Activated CD4-positive, alpha-beta T cell treated with anti-CD3 and anti-CD28 coated beads for 24 hours (primary cell): ENCODE data around the gene NDOR1.

Source experiments
- DNase-seq, 2 donors: peaks; one replicate each; pipeline ENCODE4 v3.0.0-alpha.2; 2020; ENCODE audit warnings: low read depth in 2 of 2

Gene NDOR1

DNA sequence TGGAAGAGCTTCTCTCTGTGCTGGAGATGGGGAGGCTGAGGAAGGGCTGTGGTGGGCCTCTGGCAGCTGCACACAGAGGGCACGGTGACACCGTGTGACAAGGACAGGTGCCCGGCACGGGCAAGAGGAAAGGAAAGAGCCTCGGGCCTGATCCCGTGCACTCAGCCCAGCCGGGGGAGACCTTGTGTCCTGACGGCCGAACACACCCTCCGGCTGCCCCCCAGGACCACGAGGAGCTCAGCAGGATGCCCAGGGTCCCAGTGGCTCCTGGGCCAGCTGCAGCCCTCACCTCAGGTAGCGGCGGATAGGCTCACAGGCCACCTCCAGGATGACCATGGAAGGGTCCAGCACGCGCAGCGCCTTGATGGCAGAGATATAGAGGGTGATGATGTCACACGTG is 22.7 kb upstream of the NDOR1 start:
- DNase-seq: no peak

DNA sequence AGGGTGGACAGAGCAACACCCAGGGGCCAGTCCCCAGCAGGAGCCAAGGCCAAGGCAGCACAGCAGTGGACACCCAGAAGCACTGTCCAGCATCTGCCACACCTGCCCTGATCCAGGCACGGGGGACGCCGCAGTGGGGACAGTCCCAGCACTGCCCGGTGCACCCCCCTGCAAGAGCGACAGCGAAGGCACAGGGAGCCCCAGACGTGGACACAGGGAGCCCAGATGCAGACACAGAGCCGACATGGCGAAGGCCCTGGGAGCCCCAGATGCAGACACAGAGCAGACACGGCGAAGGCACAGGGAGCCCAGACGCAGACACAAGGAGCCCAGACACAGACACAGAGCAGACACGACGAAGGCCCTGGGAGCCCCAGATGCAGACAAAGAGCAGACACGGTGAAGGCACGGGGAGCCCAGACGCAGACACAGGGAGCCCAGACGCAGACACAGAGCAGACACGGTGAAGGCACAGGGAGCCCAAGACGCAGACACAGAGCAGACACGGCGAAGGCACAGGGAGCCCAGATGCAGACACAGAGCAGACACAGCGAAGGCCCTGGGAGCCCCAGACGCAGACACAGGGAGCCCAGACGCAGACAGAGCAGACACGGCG is 21.4 kb upstream of the NDOR1 start:
- DNase-seq: no peak

DNA sequence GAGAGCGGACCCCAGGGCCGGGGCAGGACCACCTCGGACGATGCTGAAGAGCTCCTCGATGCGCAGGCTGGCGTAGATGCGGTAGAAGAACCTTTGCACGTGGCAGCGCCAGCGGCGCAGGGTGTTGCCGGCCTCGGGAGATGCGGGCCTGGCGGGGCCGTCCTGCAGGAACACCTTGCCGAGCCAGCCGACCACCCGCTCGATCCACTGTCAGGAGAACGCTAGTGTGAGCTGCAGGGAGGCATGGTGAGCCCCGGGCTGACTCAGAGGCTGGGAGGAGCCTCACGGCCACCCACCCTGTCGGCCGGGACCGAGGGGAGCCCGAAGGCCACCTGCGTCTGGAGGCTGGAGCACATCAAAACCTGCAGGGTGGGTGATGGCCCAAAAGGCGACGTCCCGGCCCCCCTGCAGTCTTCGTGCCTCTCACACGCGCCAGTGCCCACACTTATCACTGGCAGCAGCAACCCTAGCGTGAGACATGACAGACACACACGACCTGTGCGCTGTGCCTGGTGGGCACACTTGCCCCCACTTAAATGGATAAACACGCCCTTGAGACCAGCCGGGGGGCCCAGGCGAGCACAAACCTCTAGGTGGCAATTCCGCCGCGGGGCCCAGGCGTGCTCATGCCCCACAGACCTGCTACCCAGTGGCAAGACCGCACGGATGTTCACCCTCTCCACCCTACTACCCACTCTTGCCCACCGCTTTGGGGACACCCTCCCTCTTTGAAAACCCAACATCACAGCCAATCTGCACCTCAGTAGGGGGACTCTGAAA is 20.4 kb upstream of the NDOR1 start:
- DNase-seq: no peak

DNA sequence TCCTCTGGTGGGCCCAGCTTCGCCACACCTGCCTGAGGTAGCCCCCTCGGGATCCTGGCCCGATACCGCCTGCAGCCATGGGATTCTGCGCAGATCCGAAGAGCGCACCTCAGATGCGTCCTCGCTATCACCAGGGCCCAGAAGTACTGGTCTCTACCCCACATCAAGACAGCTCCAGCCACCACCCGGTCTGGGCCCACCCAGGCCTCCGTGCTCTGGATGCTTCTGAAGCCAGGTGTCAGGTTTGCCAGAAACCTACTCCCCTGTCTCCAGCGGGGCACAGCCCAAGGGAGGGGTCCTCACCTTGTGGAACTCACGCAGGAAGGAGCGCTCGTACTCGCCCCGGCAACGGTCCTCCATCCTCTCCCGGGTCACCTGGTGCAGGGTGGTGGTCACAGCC is 19.6 kb upstream of the NDOR1 start:
- DNase-seq: no peak

DNA sequence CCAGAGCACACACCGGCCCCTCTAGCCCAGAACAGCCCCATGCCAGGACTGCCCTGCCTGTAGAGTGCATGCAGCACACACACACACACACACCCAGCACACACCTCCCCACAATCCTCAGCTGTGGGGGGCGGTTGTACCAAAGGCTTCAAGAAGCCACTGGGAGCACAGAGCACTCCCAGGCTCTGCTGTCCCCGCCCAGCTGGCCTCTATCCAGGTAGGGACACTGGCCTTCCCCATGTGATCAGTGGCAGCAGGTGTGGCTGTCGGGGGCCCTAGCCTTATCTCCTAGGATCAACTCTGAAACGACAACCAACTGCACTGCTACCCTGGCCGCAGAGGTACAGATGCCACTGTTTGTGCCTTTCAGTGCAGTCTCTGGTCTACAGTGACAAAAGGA is 19.1 kb upstream of the NDOR1 start:
- DNase-seq: no peak

DNA sequence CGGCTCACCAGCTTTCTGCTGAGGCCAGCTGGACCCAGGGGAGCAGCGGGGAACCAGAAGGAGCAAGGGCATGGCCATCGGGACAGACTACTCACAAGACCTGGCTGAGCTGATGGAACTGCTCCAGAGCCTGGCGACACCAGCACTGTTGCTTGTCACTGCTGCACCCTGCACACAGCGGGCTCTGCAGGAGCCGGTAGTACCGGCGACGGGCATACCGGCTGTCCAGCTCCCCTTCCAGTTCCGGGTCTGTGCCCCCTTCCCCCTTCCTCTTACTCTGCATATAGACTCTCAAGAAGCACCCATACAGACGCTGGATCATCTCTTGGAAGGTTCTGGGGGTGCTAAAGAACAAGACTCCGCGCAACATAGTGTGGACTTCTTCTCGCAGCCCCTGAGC is 18.1 kb upstream of the NDOR1 start:
- no peak for DNase-seq

DNA sequence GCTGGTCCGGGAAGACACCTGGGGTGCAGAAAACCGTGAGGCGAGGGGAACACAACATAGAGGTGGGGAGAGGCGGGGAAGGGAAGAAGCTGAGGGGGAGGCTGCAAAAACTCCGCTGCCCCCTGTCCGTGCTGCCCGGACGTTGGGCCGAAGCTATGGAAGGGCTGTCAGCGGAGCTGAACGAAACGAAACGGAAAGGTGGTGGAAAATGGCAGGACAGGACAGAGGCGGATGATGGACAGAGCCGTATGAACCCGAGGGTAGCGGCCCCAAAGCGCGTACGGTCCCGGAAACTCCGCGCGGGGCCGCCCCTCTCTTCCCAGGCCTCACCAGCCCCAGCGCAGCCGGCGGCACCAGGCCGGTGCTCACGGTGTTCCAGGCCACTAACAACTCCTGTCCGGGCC is 17.4 kb upstream of the NDOR1 start:
- no peak for DNase-seq

DNA sequence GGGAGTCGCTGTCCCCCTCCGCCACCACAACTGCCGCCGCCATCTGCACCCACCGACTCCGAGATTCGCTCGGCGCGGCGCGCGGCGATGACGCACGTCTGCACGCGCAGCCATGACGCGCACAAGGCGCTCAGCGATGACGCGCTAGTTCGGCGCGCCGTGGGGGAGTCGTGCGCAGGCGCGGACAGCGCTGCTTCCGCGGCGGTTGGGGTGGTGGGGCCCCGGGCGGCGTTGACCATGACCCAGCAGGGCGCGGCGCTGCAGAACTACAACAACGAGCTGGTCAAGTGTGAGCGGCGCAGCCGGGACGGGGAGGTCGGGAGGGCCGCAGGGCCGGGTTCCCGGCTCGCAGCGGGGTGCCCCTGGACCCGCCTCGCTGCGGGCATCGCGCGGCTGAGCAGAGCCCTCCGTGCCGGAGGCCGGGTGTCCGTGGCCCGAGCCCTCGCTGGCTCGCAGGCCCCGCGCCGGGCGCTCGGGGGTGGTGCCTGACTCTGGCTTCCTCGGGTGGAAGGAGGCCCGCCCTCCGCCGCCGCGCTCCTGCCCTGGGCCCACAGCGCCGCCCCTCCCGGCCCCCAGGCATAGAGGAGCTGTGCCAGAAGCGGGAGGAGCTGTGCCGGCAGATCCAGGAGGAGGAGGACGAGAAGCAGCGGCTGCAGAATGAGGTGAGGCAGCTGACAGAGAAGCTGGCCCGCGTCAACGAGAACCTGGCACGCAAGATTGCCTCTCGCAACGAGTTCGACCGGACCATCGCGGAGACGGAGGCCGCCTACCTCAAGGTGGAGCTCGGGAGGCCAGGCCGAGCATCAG is 16.8 kb upstream of the NDOR1 start, which contains the start of the genes ANAPC2 and SSNA1:
Gene ANAPC2, minus strand, starts transcription at position 71 of the 807 bp plus-strand sequence. Its CDS starts 28 bp downstream, at position 43.
Gene SSNA1, plus strand, starts transcription at position 187 of the 807 bp plus-strand sequence. Its CDS starts 51 bp downstream, at position 238.
- peak; percentile 88 to 90 for DNase-seq

DNA sequence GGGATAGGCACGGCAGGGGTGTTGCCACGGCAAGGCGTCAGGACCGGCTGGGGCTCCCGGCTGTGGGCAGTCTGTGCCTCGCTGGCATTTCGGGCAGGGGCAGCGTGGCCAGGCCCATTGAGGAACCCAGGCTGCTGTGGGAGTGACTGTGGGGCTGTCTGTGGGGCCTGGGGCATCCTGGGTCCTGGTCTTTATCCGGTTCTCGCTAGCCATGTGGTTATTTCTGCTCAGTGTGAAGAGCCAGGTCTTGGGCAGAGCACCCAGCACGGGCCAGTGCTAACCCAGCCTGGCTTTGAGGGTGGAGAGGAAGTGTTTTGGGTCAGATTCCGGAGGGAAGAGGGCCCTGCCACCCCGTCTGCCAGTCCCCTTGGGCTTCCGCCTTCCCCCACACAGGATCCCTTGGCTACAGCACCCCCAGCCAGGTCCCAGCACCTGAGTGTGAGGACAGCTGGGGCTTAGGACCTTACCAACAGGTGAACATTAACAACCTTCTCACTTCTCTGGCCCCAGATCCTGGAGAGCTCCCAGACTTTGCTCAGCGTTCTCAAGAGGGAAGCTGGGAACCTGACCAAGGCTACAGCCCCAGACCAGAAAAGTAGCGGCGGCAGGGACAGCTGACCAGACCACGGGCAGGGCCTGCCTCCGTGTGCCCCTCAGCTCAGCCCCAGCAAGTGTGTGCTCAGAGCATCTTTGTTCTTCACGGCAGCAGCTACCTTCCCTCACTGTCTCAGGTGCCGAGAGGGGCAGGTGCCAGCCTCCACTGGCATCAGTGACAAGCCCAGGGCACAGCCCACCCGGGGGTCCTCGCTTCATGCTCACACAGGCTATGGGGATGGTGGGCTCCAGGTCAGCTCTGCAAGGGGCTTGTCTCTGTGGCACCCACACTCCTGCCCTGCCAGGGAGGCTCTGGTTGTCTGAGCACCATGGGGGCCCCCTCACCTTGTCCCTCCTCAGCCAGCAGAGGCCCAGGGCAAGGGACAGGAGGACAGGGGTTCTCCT is 15.9 kb upstream of the NDOR1 start:
- DNase-seq: no peak

DNA sequence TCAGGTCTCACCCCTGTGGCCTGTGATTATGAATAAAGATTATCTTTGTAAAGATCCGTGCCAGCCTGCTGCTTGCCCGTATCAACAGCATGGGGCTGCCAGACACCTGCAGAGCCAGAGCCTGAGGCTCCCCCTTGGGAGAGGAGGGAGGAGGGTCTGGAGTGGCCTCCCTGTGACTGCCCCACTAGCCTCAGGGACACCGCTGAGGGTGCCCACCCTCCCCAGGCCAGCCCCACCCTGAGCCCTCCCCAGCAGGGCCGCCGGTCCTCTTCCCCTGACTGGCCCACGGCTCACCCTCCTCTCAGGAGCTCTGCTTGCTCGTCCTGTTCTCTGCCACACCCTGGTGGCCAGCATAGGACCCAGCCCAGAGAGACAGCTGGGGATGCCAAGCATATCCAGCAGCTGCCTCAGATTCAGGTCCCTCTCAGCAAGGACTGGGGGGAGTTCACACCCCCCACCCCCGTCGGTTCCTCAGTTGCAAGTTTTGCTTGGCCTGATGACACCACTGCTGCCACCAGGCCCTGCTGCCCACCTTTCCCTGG is 15.1 kb upstream of the NDOR1 start:
- DNase-seq: no peak

DNA sequence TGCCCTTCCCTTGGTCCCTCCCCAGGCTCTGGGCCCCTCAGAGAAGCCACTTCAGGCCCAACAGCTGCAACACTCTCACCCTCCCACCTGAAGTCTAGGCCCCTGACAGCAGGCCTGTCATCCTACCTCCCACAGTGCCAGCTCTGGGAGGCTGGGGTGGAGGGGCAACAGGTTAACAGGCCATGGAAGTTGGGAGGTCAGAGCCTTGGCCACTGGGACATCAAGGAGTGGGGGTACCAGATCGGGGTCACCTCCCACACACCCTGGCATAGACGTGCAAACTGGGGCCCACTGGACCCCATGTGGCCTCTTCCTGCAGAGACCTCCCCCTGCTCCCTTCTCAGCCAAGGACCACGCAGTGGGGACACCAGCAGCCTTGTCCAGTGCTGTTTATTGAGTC is 14.3 kb upstream of the NDOR1 start:
- no peak for DNase-seq

DNA sequence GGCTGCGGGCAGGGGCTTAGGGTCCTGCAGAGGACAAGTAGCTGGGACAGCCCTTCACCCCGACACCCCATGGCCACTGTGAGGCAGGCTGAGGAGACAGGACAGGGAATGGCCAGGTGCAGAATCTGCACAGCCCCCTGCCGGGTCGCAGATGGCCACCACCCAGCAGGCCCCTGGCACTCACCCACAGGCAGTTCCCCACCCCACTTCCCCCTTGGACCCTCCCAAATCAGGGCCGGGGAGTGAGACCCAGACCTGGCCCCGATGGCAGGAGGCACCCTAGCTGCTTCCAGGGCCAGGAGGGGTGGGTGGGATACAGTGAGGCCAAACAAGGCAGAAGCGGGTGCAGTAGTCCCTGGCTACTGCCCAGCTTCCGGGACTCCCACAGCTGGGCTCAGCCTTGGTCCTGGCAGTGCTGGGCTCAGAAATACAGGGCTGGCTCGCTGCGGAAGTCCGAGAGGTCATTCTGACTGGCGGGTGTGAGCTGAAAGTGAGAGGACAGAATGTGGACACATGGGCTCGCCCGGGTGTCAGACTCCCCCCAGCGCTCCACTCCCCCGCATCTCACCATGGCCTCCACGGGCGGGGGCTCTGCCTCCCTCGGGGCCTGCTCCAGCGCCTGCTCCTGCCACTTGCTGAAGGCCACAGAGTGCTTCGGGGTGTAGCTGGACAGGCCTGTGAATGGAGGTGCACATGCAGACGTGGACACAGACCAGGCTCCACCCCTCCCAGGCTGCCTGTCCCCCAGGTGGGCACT is 13.6 kb upstream of the NDOR1 start:
- DNase-seq: no peak

DNA sequence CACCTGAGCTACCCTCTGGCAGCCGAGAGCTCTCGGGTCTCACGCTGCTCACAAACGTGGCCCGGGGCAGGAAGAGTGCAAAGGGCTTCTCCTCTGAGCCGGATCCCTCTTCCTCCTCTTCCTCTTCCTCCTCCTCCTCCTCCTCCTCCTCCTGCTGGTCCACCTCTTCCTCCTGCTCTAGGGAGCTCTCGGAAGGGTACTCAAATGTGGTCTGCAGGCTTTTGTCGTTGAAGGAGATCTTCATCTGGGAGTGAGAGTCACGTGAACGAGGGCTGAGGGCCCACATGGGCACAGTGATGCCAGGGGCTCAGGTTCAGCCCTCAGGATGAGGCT is 13.1 kb upstream of the NDOR1 start:
- no peak for DNase-seq

DNA sequence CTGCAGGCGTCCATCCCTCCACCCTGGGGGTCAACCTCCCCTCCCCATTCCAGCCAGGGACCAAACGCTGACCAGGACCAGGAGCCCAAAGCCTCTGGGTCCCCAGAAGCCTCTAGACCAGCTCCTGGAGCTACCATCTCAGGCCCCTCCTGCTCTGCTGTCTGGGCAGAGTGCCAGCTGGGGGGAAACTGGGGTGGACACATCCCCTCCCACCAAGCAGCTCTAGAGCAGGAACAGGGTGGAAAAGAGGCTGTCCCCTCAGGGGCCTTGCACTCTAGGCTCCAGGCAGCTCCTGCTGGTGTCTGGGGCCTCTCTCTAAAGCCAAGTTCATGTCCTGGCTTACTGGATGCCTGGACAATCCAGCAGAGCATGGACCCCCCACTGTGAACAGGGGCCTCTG is 12.6 kb upstream of the NDOR1 start:
- DNase-seq: no peak

DNA sequence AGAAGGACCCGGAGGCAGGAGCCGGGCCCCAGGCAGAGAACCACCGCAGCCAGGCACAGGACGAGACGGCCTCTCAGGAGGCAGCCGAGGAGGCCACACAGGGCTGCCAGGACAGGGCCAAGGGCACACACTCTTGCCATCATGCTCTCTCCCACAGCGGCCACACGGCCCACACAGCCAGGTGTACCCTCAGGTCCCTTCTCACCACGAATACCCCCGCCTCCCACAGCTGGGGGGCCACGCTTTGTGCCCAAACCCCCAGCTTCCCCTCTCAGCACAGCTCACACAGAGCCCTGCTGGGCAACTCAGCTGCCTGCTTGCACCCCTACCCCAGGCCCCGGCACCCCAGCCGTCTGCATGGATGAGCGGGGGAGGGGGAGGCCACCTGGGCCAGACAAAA is 11.7 kb upstream of the NDOR1 start:
- DNase-seq: no peak

DNA sequence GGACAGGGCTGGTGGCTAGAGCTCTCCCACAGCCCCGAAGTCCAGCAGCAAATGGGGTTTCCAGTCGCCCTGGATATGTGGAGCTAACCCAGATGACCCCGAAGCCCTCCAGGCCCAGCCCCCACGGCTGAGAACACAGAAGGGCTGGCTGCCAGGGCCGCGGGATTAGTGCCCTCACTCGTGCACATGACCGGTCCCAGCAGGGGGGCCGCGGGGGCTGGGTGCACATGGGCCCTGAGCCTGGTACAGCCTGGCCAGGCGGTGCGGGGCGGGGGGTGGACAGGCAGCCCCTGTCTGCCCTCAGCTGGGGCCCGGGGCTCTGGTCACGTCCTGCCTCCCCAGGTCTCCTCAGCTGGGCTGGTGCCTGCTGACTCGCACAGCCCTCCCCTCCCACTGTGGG is 11.1 kb upstream of the NDOR1 start:
- no peak for DNase-seq

DNA sequence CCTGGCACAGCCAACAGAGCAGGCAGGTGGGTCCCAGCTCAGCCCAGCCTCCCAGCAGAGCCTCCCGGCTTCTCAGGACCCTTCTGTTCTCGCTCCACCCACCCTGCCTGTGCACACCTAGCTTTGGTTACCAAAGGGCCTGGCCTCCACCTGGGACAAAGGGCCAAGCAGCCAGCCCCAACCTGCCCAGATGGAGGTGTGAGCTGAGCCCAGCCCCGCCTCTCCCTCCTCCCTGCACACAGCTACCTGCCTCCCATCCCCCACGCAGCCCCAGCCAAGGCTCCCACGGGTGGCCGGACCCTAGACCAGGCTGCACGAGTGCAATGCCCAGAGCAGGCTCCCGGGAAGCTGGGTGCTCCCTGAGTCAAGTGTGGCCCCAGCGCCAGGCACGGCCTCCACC is 10.6 kb upstream of the NDOR1 start:
- no peak for DNase-seq

DNA sequence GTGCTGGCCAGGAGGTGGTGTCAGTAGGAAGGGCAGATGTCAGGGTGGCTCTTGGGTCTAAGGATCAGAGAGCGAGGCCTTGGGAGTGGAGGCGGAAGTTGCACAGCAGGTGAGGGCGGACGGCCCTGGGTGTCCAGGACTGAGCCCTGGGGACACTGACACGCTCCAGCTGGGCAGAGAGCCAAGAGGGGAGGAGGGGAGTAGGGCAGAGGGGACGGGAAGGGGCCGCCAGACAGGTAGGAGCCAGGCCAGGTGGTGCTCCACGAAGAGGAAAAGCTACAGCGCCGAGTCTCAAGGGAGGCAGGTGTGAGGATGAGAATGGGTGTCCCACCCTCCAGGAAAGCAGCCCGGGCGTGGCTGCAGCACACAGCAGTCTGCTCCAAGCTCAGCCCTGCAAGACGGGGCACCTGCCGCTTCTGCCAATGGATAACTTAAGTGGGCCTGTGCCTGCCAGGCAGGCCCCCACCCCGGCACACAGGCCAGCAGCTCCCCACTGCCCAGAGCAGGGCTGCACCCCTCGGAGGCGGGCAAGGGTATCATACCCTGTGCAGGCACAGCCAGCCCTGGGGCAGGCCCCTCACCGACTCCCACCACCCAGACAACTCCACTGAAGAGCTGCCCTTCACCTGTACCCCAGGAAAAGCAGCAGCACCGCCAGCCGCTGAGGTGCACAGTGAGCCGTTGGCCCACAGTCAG is 9.8 kb upstream of the NDOR1 start:
- DNase-seq: no peak

DNA sequence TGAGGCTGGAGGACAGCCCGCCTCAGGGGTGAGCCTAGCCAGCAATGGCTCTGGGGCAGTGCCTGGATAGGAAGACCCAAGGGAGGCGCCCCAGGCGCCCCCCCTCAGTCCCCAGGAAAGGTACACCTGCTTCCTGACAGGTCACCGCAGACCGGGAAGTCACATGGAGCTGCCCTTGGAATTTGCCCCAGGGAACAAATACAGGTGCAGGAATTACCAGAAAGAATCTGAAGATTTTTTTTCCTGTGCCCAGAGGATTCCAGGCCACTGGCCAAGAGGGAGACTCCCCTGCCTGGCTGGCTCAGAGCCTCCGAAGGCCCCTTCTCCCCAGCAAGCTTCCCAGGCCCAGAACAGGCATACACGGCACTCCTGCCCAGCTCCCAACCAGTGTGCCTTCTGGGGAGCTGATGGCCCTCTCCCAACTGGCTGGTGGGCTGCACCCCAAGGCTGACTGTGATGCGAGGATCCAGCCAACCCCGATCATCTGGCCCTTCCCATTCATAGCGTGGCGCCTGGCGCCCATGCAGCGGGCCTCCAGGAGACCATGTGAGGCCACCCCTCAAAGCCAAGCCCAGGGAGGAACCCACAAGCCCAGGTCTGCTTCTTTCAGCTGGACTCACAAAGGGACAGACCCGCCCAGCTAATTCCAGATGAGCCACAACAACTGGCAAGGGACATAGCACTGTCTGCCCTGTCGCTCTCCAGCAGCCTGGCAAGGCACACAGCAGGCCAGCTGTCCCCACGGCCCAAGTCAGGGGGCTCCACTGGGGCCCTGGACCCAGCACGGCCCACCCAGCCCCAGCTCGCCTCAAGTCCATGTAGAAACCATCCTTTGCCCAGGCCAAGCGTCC is 7.2 kb upstream of the NDOR1 start:
- no peak for DNase-seq
